Amygdala (tissue), 56 donors: ENCODE measurements around the gene KCNJ2.

Source experiments
- DNase-seq, 56 donors: peaks; one replicate each; lab custom pipeline; 2025; lab: John Stamatoyannopoulos, UW

Gene KCNJ2

GRCh38 chr17:70195091-70195490, 25.8 kb downstream of the KCNJ2 start:
- no peak for DNase-seq

- no peak for DNase-seq
Observed at GRCh38 chr17:70201872-70202419, 32.6 kb downstream of the KCNJ2 start.

GRCh38 chr17:70202840-70203239, 33.5 kb downstream of the KCNJ2 start:
- no peak for DNase-seq

- DNase-seq: peak in 2 of 56 donors; percentile 1 to 7
Observed at GRCh38 chr17:70204431-70204830, 35.1 kb downstream of the KCNJ2 start.

GRCh38 chr17:70205401-70205800, 36.1 kb downstream of the KCNJ2 start:
- DNase-seq: no peak

- DNase-seq: no peak
Observed at GRCh38 chr17:70206361-70207010, 37.2 kb downstream of the KCNJ2 start.

- DNase-seq: no peak
Observed at GRCh38 chr17:70207184-70207583, 37.9 kb downstream of the KCNJ2 start.

- DNase-seq: no peak
Observed at GRCh38 chr17:70208080-70208794, 38.9 kb downstream of the KCNJ2 start.

GRCh38 chr17:70208825-70209555, 39.7 kb downstream of the KCNJ2 start:
- no peak for DNase-seq

- DNase-seq: no peak
Observed at GRCh38 chr17:70215656-70216055, 46.3 kb downstream of the KCNJ2 start.

- DNase-seq: no peak
Observed at GRCh38 chr17:70217571-70217970, 48.2 kb downstream of the KCNJ2 start.

GRCh38 chr17:70225276-70225675, 55.9 kb downstream of the KCNJ2 start:
- DNase-seq: no peak
